HG03159 (cell line): ENCODE results near the gene FAM184A.
A peak's percentile ranks its signal among the peaks of the same experiment; 100 is the strongest.

ENCODE experiments used
- ATAC-seq: cut with Tn5 transposase; IDR thresholded peaks from one replicate; pipeline ENCODE4 v1.9.1; 2021; ENCODE audit warnings: mild to moderate bottlenecking, moderate library complexity; ENCODE audit not compliant: unreplicated experiment

FAM184A gene

GRCh38 chr6:118970866-118971265, 107.6 kb downstream of the FAM184A start:
- ATAC-seq = no peak

DNA sequence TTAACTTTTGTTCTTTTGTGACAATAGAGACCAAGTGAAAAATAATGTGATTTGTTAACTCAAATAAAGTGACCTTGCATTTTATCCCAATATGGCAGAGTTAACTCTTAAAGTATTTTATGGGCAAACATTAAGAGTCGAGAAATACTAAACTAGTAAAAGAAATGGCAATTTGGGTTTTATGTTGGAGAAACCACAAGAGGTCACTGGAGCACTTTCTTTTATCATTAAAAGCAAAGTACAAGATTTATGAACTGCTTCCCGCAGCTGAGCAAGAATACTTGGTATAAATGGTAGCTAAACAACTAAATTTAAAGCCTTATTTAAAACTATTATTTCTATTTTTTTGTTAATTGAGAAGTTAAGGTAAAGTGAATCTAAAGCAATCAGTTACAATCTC, 110.0 kb downstream of the FAM184A start:
- no peak for ATAC-seq

GRCh38 chr6:118967239-118967638, 111.2 kb downstream of the FAM184A start:
- ATAC-seq = no peak

DNA sequence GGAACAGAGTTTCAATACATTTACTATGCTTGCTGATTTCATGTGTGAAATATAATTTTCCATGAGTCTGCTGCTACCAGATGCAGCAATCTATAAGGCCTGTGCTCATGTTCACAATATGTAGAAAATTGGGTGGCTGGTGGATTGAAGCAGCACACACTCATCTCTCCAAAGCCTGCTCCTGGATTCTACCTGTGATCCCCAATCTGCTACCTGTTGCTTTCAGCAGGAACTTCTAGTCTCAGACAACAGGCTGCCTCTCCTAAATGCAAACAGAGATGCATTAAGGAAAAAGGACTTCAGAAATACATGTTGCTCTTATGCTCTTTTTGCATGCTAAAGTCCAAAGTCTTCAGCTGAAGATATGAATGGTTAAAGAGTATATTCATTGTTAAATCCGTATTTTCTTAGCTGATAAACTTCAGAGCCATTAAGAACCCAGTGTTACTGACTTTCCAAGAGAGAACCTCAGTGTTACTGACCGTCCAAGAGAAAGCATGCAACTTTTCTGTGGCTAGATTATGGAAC, 112.6 kb downstream of the FAM184A start:
- no peak for ATAC-seq

DNA sequence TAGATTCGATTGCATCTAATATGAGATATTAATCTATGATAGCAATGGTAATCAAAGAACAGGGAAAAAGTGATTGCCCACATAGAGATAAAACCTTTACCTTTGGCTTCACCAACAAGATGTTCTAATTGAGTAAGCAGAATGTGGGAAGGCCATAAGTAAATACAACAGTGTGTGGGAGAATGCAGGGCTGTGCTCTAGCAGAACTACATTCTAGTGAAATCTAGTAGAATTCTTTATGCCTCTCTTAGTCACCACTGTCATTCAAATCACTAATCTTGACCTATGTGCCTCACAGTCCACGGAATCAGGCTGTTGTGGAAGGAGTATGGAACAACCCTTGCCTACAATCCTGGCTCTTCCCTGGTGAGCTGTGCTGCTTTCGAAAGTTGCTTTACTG, 113.1 kb downstream of the FAM184A start:
- ATAC-seq = no peak

DNA sequence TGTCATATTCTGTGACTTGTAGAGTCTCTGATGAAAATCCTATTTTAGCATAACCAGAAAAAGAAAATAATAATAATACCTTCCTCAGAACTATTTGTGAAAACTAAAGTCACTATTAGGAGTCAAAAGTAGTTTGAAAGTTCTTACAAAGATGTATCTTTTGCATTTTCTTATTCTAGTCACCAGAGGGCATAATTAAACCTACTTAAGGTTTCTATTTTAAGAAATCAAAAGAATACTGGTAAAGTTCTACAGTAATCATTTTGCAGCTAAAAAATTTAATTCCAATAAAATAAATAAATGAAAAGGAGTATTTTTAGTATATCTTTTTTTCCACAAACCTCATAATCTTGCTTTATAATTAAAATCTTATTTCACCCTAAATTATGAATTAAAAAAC, 115.5 kb downstream of the FAM184A start:
- ATAC-seq = no peak

GRCh38 chr6:118959903-118960302, 118.6 kb downstream of the FAM184A start:
- no peak for ATAC-seq

- no peak for ATAC-seq
Observed at GRCh38 chr6:118953391-118953790, 125.1 kb downstream of the FAM184A start.

DNA sequence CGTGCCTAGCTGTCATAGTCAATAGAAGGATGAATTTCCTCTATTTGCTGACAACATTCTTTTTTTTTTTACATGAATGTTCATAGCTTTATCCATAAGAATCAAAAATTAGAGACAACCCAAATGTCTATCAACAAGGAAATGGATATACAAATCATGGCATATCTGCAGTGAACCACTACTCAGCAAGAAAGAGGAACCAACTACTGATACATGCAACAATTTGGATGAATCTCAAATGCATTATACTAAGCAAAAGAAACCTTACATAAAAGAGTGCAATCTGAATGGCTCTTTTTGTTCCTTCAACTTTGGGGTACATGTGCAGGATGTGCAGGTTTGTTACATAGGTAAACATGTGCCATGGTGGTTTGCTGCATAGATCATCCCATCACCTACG, 125.8 kb downstream of the FAM184A start:
- no peak for ATAC-seq

DNA sequence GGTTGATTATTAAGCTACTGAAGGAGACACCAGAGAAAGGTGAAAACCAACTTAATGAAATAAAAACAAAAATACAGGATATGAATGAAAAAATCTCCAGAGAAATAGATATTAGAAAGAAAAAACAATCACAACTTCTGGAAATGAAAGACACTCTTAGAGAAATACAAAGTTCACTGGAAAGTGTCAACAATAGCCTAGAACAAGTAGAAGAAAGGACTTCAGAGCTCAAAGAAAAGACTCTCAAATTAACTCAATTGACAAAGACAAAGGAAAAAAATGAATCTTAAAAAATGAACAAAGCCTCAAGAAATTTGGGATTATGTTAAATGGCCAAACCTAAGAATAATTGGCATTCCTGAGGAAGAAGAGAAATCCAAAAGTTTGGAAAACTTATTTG, 133.2 kb downstream of the FAM184A start:
- ATAC-seq = no peak

- ATAC-seq = no peak
Observed at GRCh38 chr6:118940770-118941169, 137.7 kb downstream of the FAM184A start.

DNA sequence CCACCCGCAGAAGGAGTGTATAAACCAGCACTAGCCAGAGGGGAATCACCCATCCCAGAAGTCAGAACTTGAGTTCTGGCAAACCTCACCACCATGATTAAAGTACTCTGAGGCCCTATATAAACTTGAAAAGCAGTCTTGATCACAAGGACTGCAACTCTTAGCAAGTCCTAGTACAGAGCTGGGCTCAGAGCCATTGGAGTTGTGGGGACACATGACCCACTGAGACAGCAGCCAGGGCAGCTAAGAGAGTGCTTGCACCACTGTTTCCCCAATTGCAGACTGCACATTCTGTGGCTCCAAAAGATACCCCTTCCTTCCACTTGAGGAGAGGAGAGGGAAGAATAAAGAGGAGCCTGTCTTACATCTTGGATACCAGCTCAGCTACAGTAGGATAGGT, 138.8 kb downstream of the FAM184A start:
- ATAC-seq = no peak

- ATAC-seq = no peak
Observed at GRCh38 chr6:118935978-118936703, 142.3 kb downstream of the FAM184A start.

DNA sequence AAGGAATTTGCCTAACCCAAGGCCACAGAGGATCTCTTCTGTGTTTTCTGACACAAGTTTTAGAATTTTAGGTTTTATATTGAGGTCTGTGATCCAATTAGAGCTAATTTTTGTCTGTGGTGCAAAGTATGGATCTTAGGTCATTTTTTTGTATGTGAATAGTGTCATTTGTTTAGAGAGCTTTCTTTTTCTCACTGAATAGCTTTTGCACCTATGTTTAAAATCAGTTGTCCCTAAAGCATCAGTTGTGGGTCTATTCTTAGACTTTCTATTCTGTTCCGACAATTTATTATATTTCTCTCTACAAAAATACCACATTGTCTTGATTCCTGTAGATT, 143.2 kb downstream of the FAM184A start:
- ATAC-seq = peak; percentile 11

DNA sequence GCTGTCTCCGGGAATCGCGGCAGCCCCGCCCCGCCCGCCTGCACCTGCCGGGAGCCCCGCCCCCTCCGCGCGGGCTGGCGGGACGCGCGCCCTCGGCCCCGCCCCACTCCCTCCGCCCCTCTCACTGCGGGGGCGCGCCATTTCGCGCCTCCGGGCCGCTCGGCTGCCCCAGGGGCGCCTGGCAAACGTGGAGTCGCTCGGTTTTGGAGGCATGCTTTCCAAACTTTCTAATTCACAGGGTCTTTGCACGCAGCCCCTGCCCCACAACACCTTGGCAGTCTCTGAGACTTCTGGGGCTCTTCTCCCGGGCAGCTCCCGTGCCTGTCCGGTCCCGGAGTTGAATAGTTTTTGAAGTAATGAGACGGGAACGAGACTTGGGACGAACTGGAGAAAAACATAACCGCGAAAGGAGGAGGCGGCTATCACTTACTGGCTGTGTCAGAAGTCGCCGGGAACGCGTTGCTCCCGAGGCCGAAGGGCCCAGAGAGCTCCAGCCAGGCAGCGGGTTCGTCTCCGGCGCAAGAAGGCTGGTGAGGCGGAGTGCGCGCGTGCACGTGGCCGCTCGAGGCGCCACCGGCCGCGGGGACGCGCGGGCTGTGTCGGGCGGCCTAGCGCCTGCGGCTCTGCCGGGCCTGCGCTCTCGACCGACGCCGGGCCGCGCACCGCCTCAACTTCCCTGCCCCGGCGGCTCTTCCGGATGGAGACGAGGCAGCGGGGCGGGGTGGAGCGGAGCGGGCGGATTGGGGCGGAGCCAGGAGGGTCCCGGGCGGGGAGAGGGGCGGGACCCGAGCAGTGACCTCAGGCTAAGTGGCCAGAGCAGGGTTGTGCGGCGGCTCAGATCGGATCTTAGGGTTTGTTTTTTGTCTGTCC, 143.8 kb downstream of the FAM184A start, which contains the start of gene MCM9:
Gene MCM9, minus strand, starts transcription at position 699 of the 870 bp plus-strand sequence. CDS start 3,436 bp downstream, outside the sequence.
- ATAC-seq = peak; percentile 94

DNA sequence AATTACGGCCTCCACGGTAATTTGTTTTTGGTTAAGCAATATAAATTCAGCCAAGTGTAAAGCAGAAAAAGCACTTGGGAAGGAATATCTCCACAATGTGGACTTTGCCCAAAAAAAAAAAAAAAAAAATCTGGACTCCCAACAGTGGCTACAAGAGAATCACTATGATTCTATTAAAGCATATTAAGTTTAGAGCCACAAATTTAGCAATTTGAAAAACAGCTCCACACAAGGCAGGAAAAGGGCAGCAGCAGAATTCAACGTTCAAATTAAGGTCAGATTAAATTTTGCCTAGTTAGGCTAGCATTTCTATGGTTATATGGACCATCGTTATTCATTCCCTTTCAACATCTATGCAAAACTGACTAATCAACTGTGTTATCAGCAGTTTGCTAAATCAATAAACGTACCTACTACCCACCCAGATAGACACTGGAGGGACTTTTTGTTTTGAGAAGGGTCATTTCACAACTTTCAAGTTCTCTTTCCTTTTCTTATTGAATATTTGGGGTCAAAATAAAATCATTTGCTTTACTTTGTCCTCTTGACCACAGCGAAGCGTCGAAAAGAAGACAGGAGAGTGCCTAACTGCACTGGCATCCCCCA, 144.5 kb downstream of the FAM184A start:
- ATAC-seq = peak; percentile 1

DNA sequence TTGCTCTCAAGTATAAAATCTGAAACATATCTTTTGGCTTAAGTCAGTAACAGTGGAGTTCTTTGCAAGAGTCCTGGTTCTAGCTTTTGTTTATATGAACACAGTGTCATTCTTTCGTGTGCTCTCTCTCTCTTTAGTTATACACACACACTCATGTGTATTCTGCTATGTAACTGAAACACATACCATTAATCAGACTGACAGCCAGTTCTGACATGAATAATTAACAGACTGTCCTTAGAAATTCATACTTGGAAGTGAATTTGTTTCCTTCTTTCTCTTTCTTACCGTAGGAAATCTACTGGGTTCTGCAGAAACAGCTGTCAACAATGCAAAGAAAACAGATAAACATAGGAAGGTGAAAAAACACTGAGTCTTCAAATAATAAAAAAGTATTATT, 146.0 kb downstream of the FAM184A start:
- no peak for ATAC-seq

- no peak for ATAC-seq
Observed at GRCh38 chr6:118931436-118931835, 147.0 kb downstream of the FAM184A start.

- no peak for ATAC-seq
Observed at GRCh38 chr6:118930680-118931079, 147.8 kb downstream of the FAM184A start.

- no peak for ATAC-seq
Observed at GRCh38 chr6:118923035-118923434, 155.4 kb downstream of the FAM184A start.

DNA sequence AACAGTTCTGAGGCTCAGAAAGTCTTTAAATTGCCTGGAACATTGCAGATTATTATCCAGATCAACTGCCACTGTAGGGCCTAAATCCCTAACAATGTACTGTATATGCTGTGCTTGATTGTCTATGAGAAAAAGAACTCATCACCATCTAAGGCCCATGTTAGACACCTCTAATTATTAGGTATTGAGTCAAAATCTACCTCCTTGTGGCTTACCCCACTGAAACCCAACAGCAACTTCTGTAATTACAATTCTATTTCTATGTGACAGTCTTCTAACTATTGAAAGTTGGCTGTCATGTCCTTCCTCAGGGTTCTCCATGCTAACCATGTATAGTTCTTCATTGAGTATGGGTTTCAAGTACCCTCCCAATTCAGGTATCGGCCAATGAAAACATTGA, 157.4 kb downstream of the FAM184A start:
- ATAC-seq = no peak

GRCh38 chr6:118918329-118918725, 160.1 kb downstream of the FAM184A start:
- ATAC-seq = no peak
